Common myeloid progenitor, CD34-positive (primary cell): ENCODE measurements around the gene CACFD1.

Source experiments
- CTCF ChIA-PET: fragments of 350-600 bp; sonication (Branson Sonifier 250); formaldehyde crosslinking; loops from one replicate; lab custom pipeline; 2021; ENCODE audit warnings: antibody characterized with exemption; lab: Charles Lee
- POLR2A ChIA-PET: fragments of 350-600 bp; sonication (Branson Sonifier 250); formaldehyde crosslinking; loops from one replicate; lab custom pipeline; 2021; ENCODE audit warnings: antibody characterized with exemption; lab: Charles Lee
- DNase-seq, 3 donors: peaks; one replicate each; pipeline versions ENCODE4 v3.0.0 to v3.0.0-alpha.2; 2013
- H3K27ac ChIP-seq, 2 experiments: 1 replicate in 1 of 2; 2 replicates in 1 of 2; pipeline ENCODE4 v1.7.0; 2013; ENCODE audit warnings: inconsistent platforms in 2 of 2, low read length in 2 of 2, mild to moderate bottlenecking in 2 of 2, low read depth in 1 of 2, moderate library complexity in 1 of 2; ENCODE audit not compliant: severe bottlenecking in 2 of 2, insufficient read depth in 1 of 2, poor library complexity in 1 of 2
- H3K27me3 ChIP-seq, 5 experiments: replicated peaks in 2 of 5; 1 replicate in 3 of 5; 2 replicates in 2 of 5; pipeline versions ENCODE4 v1.6.1 to v1.7.0; 2013; ENCODE audit warnings: low read length in 4 of 5, mild to moderate bottlenecking in 2 of 5, moderate library complexity in 2 of 5, inconsistent platforms in 1 of 5; ENCODE audit not compliant: insufficient read depth in 5 of 5, control insufficient read depth in 4 of 5
- H3K36me3 ChIP-seq, 4 experiments: 1 replicate in 2 of 4; 2 replicates in 2 of 4; pipeline versions ENCODE4 v1.6.1 to v1.7.0; 2013; ENCODE audit warnings: low read length in 3 of 4, control low read depth in 1 of 4, mild to moderate bottlenecking in 1 of 4; ENCODE audit not compliant: control insufficient read depth in 4 of 4, insufficient read depth in 4 of 4
- H3K4me1 ChIP-seq, 4 experiments: 1 replicate in 3 of 4; 2 replicates in 1 of 4; pipeline versions ENCODE4 v1.6.1 to v1.7.1; 2013; ENCODE audit warnings: low read length in 3 of 4, mild to moderate bottlenecking in 3 of 4, control low read depth in 1 of 4, inconsistent platforms in 1 of 4, moderate library complexity in 1 of 4; ENCODE audit not compliant: control insufficient read depth in 4 of 4, insufficient read depth in 4 of 4; ENCODE audit errors: control extremely low read depth in 1 of 4
- H3K4me3 ChIP-seq, 7 experiments: 1 replicate in 4 of 7; 2 replicates in 3 of 7; pipeline versions ENCODE4 v1.5.1 to v1.7.0; 2013; ENCODE audit warnings: mild to moderate bottlenecking in 7 of 7, low read length in 6 of 7, moderate library complexity in 6 of 7, inconsistent platforms in 2 of 7, low read depth in 2 of 7, control low read depth in 1 of 7; ENCODE audit not compliant: insufficient read depth in 4 of 7, control insufficient read depth in 1 of 7; ENCODE audit errors: extremely low read depth in 1 of 7
- H3K9me3 ChIP-seq, 5 experiments: 1 replicate in 4 of 5; 2 replicates in 1 of 5; pipeline versions ENCODE4 v1.6.1 to v1.7.1; 2013; ENCODE audit warnings: low read length in 4 of 5, mild to moderate bottlenecking in 2 of 5, inconsistent platforms in 1 of 5, low read depth in 1 of 5, moderate library complexity in 1 of 5; ENCODE audit not compliant: control insufficient read depth in 4 of 5, insufficient read depth in 2 of 5; ENCODE audit errors: control extremely low read depth in 1 of 5
- WGBS: methylation state at CpG from one replicate; pipeline ENCODE4 v1.1.5; 2013; ENCODE audit not compliant: insufficient coverage; 5-methylcytosine and 5-hydroxymethylcytosine counted together

CACFD1 gene

GRCh38 chr9:133476941-133477340, 17.2 kb downstream of the CACFD1 start:
- Histone ChIP-seq H3K27ac (no peak overlapping the region), H3K36me3 (peaks cover 0 to 18% (median 0%) of the 10 kb centered on the region in 4 experiments), H3K9me3 (no peaks in the 10 kb centered on the region), H3K4me3 (no peak overlapping the region), H3K27me3 (no peaks in the 10 kb centered on the region), H3K4me1 (peaks cover 3 to 78% (median 70%) of the 10 kb centered on the region in 4 experiments)
- no peak for DNase-seq
- ChIA-PET CTCF (interaction anchor here (1.8 kb wide), 1 partner anchor 10 kb away, joined by 5 read pairs; no protein-coding TSS in a partner anchor), POLR2A (no interaction called here)
- WGBS, result 97% methylated on average over 21 of the region's 21 CpGs

DNA sequence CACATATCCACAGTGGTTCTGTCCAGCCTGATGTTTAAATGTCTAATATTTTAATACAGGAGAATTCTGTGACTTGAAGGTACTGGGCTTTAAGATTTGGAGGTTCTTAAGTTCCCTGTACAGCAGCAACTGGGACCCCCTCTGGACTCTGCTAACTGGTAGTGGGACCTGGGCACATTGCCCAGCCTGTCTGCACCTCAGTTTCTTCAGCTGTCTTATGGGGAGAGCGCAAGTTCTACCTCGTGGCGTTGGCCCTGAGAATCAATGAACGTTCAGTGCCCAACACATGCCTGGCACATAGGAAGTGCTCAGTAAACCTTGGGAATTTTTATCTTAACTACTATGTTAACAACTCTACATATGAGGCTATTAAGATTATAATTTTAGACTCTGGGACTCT, 17.7 kb downstream of the CACFD1 start:
- Histone ChIP-seq H3K4me3 (no peak overlapping the region), H3K27me3 (no peaks in the 10 kb centered on the region), H3K27ac (no peak overlapping the region), H3K36me3 (peaks cover 0 to 16% (median 0%) of the 10 kb centered on the region in 4 experiments), H3K9me3 (no peaks in the 10 kb centered on the region), H3K4me1 (peaks cover 3 to 73% (median 66%) of the 10 kb centered on the region in 4 experiments)
- 100% methylated on average over 2 of the region's 4 CpGs for WGBS
- no peak for DNase-seq
- ChIA-PET CTCF (interaction anchor here (0.9 to 2.2 kb wide), 5 partner anchors 10 to 315 kb away, joined by 3 to 9 read pairs (median 4); no protein-coding TSS in a partner anchor), POLR2A (no interaction called here)

DNA sequence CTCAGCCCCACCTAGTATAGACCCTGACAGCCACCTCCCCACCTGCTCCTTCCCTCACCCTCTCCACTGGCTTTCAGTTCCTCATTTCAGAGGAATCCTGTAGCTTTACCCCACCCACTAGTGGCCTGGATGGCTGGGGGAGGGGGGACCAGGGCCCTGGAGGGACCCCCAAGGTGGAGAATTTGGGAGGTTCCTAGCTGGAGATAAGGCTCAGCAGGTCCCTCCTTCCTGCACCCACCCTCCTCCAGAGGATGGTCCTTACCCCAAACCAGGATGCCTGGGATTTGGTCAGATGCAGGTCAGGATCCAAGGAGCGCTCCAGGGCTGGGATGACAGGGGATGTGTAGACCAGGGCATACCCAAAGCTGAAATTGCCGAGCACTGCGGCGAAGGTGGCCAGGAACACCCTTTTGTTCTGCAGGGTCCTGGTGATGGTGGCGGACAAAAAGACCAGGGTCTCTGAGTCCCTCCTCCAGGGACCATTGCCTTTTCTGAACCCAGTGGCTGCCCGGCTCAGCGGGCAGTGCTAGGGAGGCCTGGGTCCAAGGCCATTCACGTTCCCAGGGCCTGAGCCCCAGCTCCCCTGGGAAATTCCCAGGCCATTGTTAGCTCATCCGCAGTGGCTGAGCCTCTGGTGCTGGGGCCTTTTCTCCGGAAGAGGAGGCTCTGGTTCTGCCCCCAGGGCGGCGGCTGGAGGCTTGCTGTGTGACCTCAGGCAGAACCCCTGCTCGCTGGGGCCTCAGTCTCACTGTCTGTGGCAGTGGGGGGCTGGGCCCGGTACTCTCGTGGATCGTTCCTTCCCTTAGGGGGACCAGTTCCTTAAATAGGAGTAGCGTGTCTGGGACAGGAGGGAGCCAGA, 18.4 kb downstream of the CACFD1 start:
- Histone ChIP-seq H3K4me3 (peak overlapping the region in 5 of 7 experiments; percentile 40 to 71 (median 58)), H3K27me3 (no peaks in the 10 kb centered on the region), H3K36me3 (peaks cover 0 to 11% (median 0%) of the 10 kb centered on the region in 4 experiments), H3K27ac (no peak overlapping the region), H3K4me1 (peaks cover 3 to 66% (median 59%) of the 10 kb centered on the region in 4 experiments), H3K9me3 (no peaks in the 10 kb centered on the region)
- DNase-seq, result peak in 2 of 3 donors; percentile 64 to 73
- WGBS, result 35% methylated on average over 17 of the region's 17 CpGs
- POLR2A ChIA-PET, result interaction anchor here (0.6 kb wide), 2 partner anchors 303 to 961 kb away, joined by 3 read pairs; no protein-coding TSS in a partner anchor
- CTCF ChIA-PET, result interaction anchor here (0.9 to 2.2 kb wide), 5 partner anchors 9 to 315 kb away, joined by 3 to 9 read pairs (median 4); no protein-coding TSS in a partner anchor

- WGBS, result under 1% methylated on average over 80 of the region's 84 CpGs
- Histone ChIP-seq H3K9me3 (no peaks in the 10 kb centered on the region), H3K27me3 (no peaks in the 10 kb centered on the region), H3K27ac (no peak within 1 kb of the TSS), H3K36me3 (peaks cover 0 to 11% (median 0%) of the 10 kb centered on the region in 4 experiments), H3K4me1 (peaks cover 3 to 57% (median 50%) of the 10 kb centered on the region in 4 experiments), H3K4me3 (peak within 1 kb of the TSS in 6 of 7 experiments; percentile 28 to 71 (median 56))
- ChIA-PET CTCF (interaction anchor here (1.0 to 2.2 kb wide), 5 partner anchors 8 to 62 kb away, joined by 4 to 5 read pairs (median 4); no protein-coding TSS in a partner anchor), POLR2A (no interaction called here)
- DNase-seq, result peak; percentile 59 to 75 (median 72)
Measured at GRCh38 chr9:133478851-133479711, 19.3 kb downstream of the CACFD1 start, which contains the start of gene SLC2A6. SLC2A6 (minus strand) TSS chr9:133479099; CDS start chr9:133479059, 40 bp downstream.

GRCh38 chr9:133483611-133484010, 23.8 kb downstream of the CACFD1 start:
- no peak for DNase-seq
- Histone ChIP-seq H3K4me3 (no peak overlapping the region), H3K9me3 (no peaks in the 10 kb centered on the region), H3K27ac (no peak overlapping the region), H3K27me3 (no peaks in the 10 kb centered on the region), H3K4me1 (peaks cover 3 to 32% (median 24%) of the 10 kb centered on the region in 4 experiments), H3K36me3 (no peaks in the 10 kb centered on the region)
- ChIA-PET CTCF (interaction anchor here (1.1 to 6.0 kb wide), 5 partner anchors 9 to 297 kb away, joined by 3 to 52 read pairs (median 5); no protein-coding TSS in a partner anchor), POLR2A (no interaction called here)
- WGBS, result 97% methylated on average over 9 of the region's 9 CpGs

DNA sequence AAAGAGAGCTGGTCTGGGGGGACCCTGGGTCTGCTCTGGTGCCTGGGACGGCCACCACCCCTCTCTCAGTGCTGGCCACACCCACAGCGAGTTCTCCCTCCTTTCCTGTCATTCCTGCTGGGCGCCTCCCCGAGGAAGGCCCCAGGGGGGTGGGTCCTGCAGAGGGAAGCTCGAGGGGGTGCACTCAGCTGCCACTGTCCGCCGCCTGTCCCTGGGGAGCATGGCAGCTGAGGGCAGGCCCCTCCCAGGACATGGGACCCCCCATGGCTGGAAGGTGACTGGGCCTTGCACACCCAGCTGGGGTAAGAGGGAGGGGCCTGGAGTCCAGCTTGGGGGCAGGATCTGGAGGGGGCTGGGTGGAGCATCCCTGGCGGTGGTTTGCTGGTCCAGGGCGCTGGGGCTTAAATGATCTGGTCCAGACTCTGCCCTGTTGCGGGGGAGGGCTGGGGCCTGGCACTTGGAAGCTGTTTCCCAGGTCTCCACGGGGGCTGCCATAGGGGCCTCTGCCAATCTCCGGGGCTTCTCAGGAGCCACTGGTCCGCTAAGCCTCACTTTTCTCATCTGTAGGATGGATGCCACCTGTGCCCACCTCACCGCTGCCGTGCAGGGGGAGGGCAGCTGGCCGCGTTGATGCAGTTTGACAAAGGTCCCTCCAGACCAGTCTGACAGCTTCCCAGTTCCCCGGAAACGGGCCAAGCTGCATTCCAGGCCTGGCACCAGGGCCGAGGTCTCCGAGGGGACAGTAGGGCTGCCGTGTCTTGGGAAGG, 25.1 kb downstream of the CACFD1 start:
- CTCF ChIA-PET, result interaction anchor here (0.7 to 6.0 kb wide), 17 partner anchors 10 to 297 kb away, joined by 3 to 52 read pairs (median 4); partner anchors contain the start of genes MED22 and RPL7A
- Histone ChIP-seq H3K36me3 (no peaks in the 10 kb centered on the region), H3K27ac (no peak overlapping the region), H3K27me3 (no peaks in the 10 kb centered on the region), H3K4me1 (peaks cover 0 to 19% (median 14%) of the 10 kb centered on the region in 4 experiments), H3K9me3 (no peaks in the 10 kb centered on the region), H3K4me3 (no peak overlapping the region)
- DNase-seq, result no peak
- WGBS, result 88% methylated on average over 19 of the region's 22 CpGs
- POLR2A ChIA-PET, result no interaction called here
